HG03469 (cell line): ENCODE measurements around the gene PCDH12.

ENCODE experiments used
- ATAC-seq: cut with Tn5 transposase; IDR thresholded peaks from one replicate; pipeline ENCODE4 v1.9.1; 2021; ENCODE audit warnings: mild to moderate bottlenecking, moderate library complexity, moderate number of reproducible peaks; ENCODE audit not compliant: unreplicated experiment

Gene PCDH12

GRCh38 chr5:141966963-141967333 lies 8.9 kb upstream of the PCDH12 start:
- no peak for ATAC-seq

- ATAC-seq = no peak
Observed at GRCh38 chr5:141966275-141966962, 8.4 kb upstream of the PCDH12 start.

GRCh38 chr5:141965071-141965470 lies 7.1 kb upstream of the PCDH12 start:
- ATAC-seq = no peak

GRCh38 chr5:141963701-141964100 lies 5.7 kb upstream of the PCDH12 start:
- no peak for ATAC-seq

GRCh38 chr5:141961466-141961865 lies 3.5 kb upstream of the PCDH12 start:
- ATAC-seq = no peak

- ATAC-seq = peak; percentile 76
Observed at GRCh38 chr5:141960449-141961323, 2.7 kb upstream of the PCDH12 start.

GRCh38 chr5:141960018-141960417 lies 2.0 kb upstream of the PCDH12 start:
- ATAC-seq = no peak

GRCh38 chr5:141958546-141959172 lies 657 bp upstream of the PCDH12 start:
- ATAC-seq = no peak

- ATAC-seq = no peak
Observed at GRCh38 chr5:141957367-141957996, 520 bp downstream of the PCDH12 start.

- ATAC-seq = no peak
Observed at GRCh38 chr5:141954194-141954593, 3.8 kb downstream of the PCDH12 start.

- ATAC-seq = no peak
Observed at GRCh38 chr5:141952020-141952419, 6.0 kb downstream of the PCDH12 start.

- peak; percentile 71 for ATAC-seq
Observed at GRCh38 chr5:141951332-141951781, 6.6 kb downstream of the PCDH12 start.

- no peak for ATAC-seq
Observed at GRCh38 chr5:141950207-141951005, 7.6 kb downstream of the PCDH12 start.

- no peak for ATAC-seq
Observed at GRCh38 chr5:141949511-141949910, 8.5 kb downstream of the PCDH12 start.

GRCh38 chr5:141948812-141949211 lies 9.2 kb downstream of the PCDH12 start:
- no peak for ATAC-seq

GRCh38 chr5:141947316-141947715 lies 10.7 kb downstream of the PCDH12 start:
- no peak for ATAC-seq

- no peak for ATAC-seq
Observed at GRCh38 chr5:141945511-141946051, 12.4 kb downstream of the PCDH12 start.

- ATAC-seq = no peak
Observed at GRCh38 chr5:141944076-141944475, 13.9 kb downstream of the PCDH12 start.

- ATAC-seq = no peak
Observed at GRCh38 chr5:141942185-141942857, 15.7 kb downstream of the PCDH12 start.

GRCh38 chr5:141941779-141942178 lies 16.2 kb downstream of the PCDH12 start:
- no peak for ATAC-seq
